ENCODE measurements around the gene RP9. TPM values are rescaled to one million over a fixed set of nuclear protein-coding genes. Genes with fewer than 3 reads are reported as not detected.

Gene RP9
- polyA plus RNA-seq, 2 of the 4 experiments (the other 2 are of a cell fraction), result 25.7 to 51.5 TPM

GRCh38 chr7:33089142-33089541, 20.1 kb downstream of the RP9 start:
- FAIRE-seq (no peak), DNase-seq (ENCODE audit: low read depth in 1 of 2, low spot score in 1 of 2) (no peak), ATAC-seq (no peak)
- no peak overlapping the region for H3K27ac ChIP-seq
- CTCF ChIA-PET, result no interaction called here
- TF ChIP-seq BHLHE40 (IDR thresholded peaks at IDR 0.05; ENCODE audit: low read depth, low read length), result no peak
- no peak for TF ChIP-seq NPAS2 (CRISPR knock-in tag; IDR thresholded peaks at IDR 0.05; ENCODE audit: borderline replicate concordance)
- no peak for TF ChIP-seq HES2 (IDR thresholded peaks at IDR 0.05)
- TF ChIP-seq POLR2A (IDR thresholded peaks at IDR 0.05; ENCODE audit: low read length), result no peak
- TF ChIP-seq KDM5A (IDR thresholded peaks at IDR 0.05), result no peak
- TF ChIP-seq ESRRA (IDR thresholded peaks at IDR 0.05; ENCODE audit: borderline replicate concordance, low read length), result no peak
- no peak for TF ChIP-seq RARB (CRISPR knock-in tag; IDR thresholded peaks at IDR 0.05)
- no peak for TF ChIP-seq HDAC2 (IDR thresholded peaks at IDR 0.05)
- no peak for TF ChIP-seq RCOR1 (IDR thresholded peaks at IDR 0.05; ENCODE audit: low read depth, low read length)
- TF ChIP-seq USF2 (IDR thresholded peaks at IDR 0.05), result no peak
- no peak for TF ChIP-seq SREBF2 (IDR thresholded peaks at IDR 0.05)
- H3K4me3 ChIP-seq, result no peak overlapping the region
- no peaks in the 10 kb centered on the region for H3K9me3 ChIP-seq
- no peaks in the 10 kb centered on the region for H3K4me1 ChIP-seq
- WGBS (ENCODE audit: missing lambda C conversion rate), result 63% methylated on average over 7 of the region's 7 CpGs
- no peak overlapping the region for H3K4me2 ChIP-seq
- POLR2A ChIA-PET, result no interaction called here

GRCh38 chr7:33087858-33088257, 21.3 kb downstream of the RP9 start:
- DNase-seq (ENCODE audit: low read depth in 1 of 2, low spot score in 1 of 2), result no peak
- ChIA-PET CTCF (no interaction called here), POLR2A (no interaction called here)
- Histone ChIP-seq H3K27ac (no peak overlapping the region), H3K4me1 (no peaks in the 10 kb centered on the region), H3K9me3 (no peaks in the 10 kb centered on the region), H3K4me3 (no peak overlapping the region), H3K4me2 (no peak overlapping the region)
- TF ChIP-seq KDM5A (IDR thresholded peaks at IDR 0.05) (no peak), TFCP2L1 (CRISPR knock-in tag; IDR thresholded peaks at IDR 0.05) (no peak), KDM1A (IDR thresholded peaks at IDR 0.05; ENCODE audit: low read depth) (no peak), EHF (CRISPR knock-in tag; IDR thresholded peaks at IDR 0.05) (no peak), CEBPB (IDR thresholded peaks at IDR 0.05) (no peak), POLR2AphosphoS2 (conservative IDR thresholded peaks at IDR 0.05; ENCODE audit: low read length) (no peak), ATOH8 (CRISPR knock-in tag; IDR thresholded peaks at IDR 0.05; ENCODE audit: low read depth) (no peak), HMGXB4 (CRISPR knock-in tag; IDR thresholded peaks at IDR 0.05; ENCODE audit: borderline replicate concordance) (no peak), ZSCAN20 (CRISPR knock-in tag; IDR thresholded peaks at IDR 0.05) (no peak), HDAC2 (IDR thresholded peaks at IDR 0.05) (no peak), POLR2A (IDR thresholded peaks at IDR 0.05; ENCODE audit: low read length) (no peak), REST (IDR thresholded peaks at IDR 0.05) (no peak), HOXB5 (CRISPR knock-in tag; IDR thresholded peaks at IDR 0.05) (no peak), PBX3 (IDR thresholded peaks at IDR 0.05) (no peak), FOSB (CRISPR knock-in tag; IDR thresholded peaks at IDR 0.05) (no peak), NR3C1 (IDR thresholded peaks at IDR 0.05) (no peak), CHD4 (IDR thresholded peaks at IDR 0.05; ENCODE audit: borderline replicate concordance) (no peak)
- 79% methylated on average over 2 of the region's 2 CpGs for WGBS (ENCODE audit: missing lambda C conversion rate)
- ATAC-seq, result no peak
- no peak for FAIRE-seq

Data from A549 (cell line).